Eye (tissue), 1 donor: ENCODE measurements around the gene ZNF511.

ENCODE experiments used
- DNase-seq: peaks from one replicate; pipeline ENCODE4 v3.0.0-alpha.2; 2015

ZNF511 gene

DNA sequence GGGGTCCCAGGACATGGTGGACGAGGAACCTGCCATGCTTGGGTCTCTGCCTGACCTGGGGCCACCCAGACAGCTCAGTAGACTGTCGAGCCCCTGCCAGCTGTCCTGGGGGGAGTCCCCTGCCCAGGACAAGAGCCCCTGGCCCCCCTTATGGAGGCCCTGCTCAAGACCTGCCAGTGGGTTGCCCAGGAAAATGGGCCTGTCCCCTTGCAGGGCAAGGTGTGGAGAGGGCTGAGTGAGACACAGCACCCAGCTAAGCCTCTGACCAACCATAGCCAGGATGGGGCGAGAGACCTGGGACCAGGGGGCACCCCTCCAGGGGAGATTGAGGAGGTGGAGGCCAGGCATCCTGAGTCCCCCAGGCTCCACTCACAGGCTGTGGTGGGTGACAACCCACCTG, 47.3 kb downstream of the ZNF511 start:
- no peak for DNase-seq

DNA sequence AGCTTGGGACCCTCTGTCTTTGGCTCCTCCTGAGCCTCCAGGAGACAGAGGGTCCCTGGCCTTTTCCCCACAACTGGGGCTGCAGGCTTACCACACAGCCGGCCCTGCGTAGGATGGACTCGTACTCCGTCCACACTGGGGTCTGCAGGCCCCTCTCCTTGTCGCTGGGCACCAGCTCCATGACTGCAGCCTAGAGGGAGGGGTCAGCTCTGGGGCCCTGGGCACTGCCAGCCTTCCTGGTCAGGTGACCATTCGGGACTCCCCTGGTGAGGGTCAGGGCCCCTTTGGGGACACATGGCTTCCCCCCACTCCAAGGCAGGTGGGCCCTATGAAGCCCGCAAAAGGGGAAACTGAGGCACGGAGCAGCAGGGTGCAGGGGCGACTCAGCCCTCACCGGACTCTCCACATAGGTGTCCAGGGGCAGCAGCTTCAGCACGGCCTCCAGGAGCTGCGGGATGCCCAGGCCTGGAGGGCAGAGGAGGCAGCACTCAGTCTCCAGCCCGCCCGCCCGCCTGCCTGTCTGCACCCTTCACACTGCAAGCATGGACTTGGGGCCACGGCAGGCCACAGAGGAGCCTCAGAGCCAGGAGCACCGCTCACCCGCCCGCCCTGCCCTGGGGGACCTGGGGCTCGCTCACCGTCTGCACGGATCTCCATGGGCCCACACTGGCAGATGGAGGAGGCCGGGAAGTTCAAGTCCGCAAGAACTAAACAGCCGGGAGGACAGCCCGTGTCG, 48.0 kb downstream of the ZNF511 start:
- DNase-seq, result no peak

DNA sequence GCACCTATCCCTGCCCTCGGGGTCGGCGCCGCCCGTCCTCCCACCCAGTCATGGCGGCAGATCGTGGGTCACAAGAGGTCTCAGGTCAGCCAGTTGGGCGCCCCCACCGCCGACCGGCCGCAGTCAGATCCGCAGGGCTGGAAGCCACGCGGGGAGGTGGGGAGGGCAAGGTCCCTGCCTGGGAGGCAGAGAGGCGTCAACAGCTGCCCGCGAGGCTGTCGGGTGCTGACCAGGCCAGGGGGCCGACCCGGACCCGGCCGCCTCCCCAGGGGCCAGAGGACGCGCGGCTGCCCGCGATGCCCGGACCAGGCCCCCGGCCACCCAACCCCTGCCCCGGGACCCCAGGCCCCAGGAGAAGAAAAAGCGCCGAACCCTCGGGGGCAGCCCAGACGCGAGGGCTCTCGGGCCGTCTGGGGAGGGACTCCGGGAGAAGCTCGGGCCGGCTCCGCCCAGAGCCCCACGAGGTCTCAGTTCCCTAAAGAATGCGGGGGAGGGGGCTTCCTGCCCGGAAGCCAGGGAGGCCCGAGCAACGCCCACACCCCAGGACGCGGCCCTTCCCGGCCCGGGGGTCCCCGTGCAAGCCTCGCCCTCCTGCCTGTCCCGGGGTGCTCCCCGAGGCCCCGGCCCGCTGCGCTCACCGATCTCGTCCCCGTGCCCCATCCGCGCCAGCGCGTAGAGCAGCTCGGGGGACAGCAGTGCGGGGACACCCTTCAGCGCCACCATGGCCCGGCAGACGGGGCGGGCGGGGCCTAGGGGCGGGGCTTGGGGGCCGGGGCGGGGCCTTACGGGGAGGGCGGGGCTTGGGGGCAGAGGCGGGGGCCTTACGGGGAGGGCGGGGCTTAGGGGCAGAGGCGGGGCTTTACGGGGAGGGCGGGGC, 48.8 kb downstream of the ZNF511 start, which contains the start of gene FUOM:
Gene FUOM (minus strand): TSS at position 735 of the 877 bp plus-strand sequence. CDS start 12 bp downstream, at position 723.
- DNase-seq, result peak; percentile 88

DNA sequence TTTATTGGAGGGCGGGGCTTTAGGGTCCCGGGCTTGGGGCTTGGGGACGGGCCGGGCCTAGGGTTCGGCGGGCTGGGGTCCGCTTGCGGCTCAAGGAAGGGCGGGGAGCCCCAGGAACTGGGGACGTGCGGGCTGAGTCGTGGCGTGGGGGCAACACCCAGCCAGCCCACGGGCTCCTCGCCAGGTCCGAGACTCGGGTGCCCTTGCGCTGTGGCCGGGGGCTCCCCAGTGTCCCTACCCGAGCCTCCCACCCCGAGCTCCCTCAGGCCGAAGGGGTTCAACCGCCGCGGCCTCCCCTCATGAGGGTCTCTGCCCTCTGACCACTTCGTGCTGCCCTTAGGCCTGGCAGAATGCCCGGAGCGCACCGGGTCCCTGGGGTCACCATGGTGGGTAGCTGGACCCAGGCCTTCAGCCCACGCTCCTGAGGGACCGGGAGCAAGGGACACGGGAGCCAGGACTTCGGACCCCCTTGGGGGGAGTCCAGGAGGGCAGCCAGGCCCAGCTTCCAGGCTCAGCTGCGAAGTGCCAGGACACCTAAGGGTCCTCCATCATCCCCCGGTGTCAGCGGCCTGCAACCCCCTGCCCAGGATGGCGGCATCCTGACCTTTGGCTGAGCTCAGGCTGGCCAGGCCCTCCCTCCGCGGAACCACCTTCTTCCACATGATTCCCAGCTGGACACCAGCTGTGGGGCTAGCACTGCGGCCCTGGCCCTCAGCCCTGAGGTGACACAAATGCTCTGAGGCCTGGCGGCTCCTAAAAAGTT, 49.6 kb downstream of the ZNF511 start:
- DNase-seq, result no peak

DNA sequence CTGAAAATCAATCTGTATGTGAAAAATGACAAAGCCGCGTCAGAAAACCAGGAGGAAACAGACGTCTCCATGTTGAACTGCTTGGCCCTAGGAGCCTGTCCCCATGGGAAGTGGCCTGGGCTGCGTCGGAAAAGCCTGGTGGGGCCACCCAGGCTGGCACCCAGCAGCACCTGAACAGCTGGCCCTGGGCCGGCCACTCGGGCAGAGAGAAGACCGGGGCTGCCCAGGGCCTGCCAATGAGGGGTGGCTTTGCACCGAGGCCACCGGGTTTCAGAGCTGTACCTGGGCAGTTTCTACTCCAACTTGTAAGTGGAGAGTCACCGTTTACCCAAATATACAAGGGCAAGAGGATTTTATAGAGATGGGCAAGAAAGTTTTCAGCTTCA, 50.2 kb downstream of the ZNF511 start:
- no peak for DNase-seq

DNA sequence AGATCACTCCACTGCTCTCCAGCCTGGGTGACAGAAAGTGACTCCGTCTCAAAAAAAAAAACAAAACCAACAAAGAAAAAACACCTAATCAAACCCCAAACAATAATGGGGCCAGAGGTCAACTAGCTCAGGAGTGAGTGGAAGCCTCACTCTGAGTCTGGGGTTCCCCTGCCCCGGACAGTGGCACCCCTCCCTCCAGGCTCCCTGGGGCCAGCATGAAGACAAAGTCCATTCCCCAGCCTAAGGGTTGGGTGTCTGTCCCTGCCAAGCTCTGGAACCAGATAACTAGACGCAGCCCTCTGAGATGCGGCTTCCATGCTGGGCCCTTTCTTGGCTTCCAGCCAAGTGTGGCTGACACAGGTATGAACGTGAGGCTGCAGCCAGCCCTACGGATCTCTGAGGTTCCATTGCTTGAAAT, 50.8 kb downstream of the ZNF511 start:
- no peak for DNase-seq

DNA sequence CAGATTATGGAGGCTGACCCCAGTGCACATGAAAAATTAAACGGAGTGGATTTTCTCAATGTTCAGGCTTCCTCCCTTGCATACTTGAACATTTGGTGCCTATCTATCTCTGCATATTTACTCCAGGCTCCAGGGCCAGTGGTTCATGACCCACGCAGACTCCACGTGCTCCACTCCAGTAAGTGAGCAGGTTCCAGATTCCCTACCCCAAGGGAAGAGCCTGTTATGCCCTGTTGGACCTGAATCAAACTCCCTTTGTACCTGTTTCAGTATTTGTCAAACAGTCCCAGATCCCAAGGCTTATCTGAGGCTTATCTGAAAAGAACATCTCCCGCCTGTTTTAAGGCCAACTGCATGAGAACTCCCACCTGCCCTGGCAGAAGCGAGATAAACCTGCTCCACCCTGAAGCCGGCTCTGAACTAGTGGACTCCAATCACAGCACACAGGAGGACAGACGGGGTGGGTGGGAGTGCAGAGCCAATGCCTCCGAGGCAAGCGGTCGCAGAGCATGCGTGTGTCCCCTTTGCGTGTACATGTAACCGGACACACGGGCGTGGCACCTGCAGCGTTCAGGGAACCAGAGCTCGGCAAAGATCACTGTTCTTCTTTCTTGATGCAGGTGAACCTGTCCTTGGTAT, 51.4 kb downstream of the ZNF511 start:
- DNase-seq, result no peak

DNA sequence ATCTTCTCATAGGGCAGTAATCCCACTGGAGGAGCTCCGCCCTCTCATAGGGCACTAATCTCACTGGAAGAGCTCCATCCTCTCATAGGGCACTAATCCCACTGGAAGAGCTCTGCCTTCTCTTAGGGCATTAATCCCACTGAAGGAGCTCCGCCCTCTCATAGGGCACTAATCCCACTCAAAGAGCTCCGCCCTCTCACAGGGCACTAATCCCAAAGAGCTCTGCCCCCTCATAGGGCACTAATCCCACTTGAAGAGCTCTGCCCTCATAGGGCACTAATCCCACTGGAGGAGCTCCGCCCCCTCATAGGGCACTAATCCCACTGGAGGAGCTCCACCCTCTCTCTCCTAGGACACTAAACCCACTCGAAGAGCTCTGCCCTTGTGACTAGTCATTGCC, 52.5 kb downstream of the ZNF511 start:
- DNase-seq, result no peak

DNA sequence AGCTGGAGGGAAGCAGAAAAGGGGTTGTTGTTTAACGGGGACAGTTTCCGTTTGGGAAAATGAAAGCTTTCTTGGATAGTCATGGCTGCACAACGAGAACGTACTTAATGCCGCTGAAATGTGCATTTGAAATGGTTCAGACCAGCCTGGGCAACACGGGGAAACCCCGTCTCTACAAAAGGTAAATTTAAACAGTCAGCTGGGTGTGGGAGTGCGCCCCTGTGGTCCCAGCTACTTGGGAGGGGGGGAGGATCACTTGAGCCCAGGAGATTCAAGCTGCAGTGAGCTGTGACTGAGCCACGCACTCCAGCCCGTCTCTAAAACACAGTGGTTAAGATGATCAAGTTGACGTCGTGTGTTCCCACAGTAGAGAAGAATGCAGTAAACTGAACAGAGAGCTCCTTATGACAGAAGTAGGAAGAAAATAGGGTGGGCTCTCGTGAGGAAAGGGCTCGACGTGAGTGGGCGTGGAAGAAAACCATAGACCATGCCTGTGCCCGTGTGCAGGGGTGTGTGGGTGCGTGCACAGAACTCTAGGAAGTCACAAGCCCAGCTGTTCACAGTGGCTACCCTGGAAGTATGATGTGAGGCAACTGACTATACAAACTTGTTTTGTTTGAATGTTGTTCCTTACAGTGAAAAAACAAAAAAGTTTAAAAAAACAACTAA, 53.2 kb downstream of the ZNF511 start:
- no peak for DNase-seq
